HepG2 (cell line): Measurements from ENCODE around the gene ARF4. TPM values are rescaled to one million over a fixed set of nuclear protein-coding genes. Genes with fewer than 3 reads are reported as not detected.

ENCODE experiments used
- ATAC-seq: fragments of 200-7000 bp; cut with Tn5 transposase; 3 replicates; pipeline ENCODE4 v1.9.1; 2020; ENCODE audit warnings: mild to moderate bottlenecking, moderate library complexity
- BruUV-seq: library from RNA; stranded (reverse); fragments of 400-500 nt; replicated peaks from 2 replicates; lab custom pipeline; 2021; lab: Mats Ljungman, UMichigan
- CTCF ChIA-PET: fragments of 300-600 bp; formaldehyde crosslinking; extraction: SDS; loops from one replicate; lab custom pipeline; 2021; ENCODE audit warnings: low total read pairs, inconsistent platforms, low intra/inter-chr PET ratio; lab: Yijun Ruan, JAX
- POLR2A ChIA-PET: fragments of 350-600 bp; sonication (Branson Sonifier 250); formaldehyde crosslinking; loops from one replicate; lab custom pipeline; 2020; ENCODE audit warnings: antibody characterized with exemption, inconsistent platforms; lab: Yijun Ruan, JAX
- DNase-seq: peaks from one replicate; pipeline ENCODE4 v3.0.0-alpha.2; 2015; ENCODE audit warnings: low spot score
- FAIRE-seq: peaks from 3 replicates; lab custom pipeline; 2011; peaks lifted over from hg19 to GRCh38; lab: Jason Lieb, UNC
- H2AFZ ChIP-seq: one replicate; pipeline ENCODE4 v1.6.1; 2011; ENCODE audit warnings: low read length, inconsistent platforms
- H3K27ac ChIP-seq: fragments of 300-600 bp; 3 replicates; pipeline ENCODE4 v1.8.0; 2011; ENCODE audit warnings: mixed run types, mild to moderate bottlenecking, mixed read lengths, low read length, inconsistent platforms; ENCODE audit not compliant: insufficient read depth; ENCODE audit errors: extremely low read length
- H3K27me3 ChIP-seq, 2 experiments: fragments of 200-600 bp in 1 of 2; 2 replicates in 1 of 2; 3 replicates in 1 of 2; pipeline versions ENCODE4 v1.6.0 to v1.8.0; 2011; ENCODE audit warnings: low read length in 2 of 2, mild to moderate bottlenecking in 2 of 2, moderate library complexity in 2 of 2, inconsistent platforms in 1 of 2; ENCODE audit not compliant: insufficient read depth in 2 of 2, control insufficient read depth in 1 of 2
- H3K36me3 ChIP-seq, 2 experiments: fragments of 200-600 bp in 1 of 2; replicated peaks in 1 of 2; 2 replicates in 1 of 2; 3 replicates in 1 of 2; pipeline versions ENCODE4 v1.5.1 to v1.8.0; 2011; ENCODE audit warnings: low read length in 2 of 2, inconsistent platforms in 1 of 2; ENCODE audit not compliant: insufficient read depth in 2 of 2, control insufficient read depth in 1 of 2
- H3K4me1 ChIP-seq: 2 replicates; pipeline ENCODE4 v1.5.1; 2012; ENCODE audit warnings: low read length, inconsistent platforms; ENCODE audit not compliant: insufficient read depth
- H3K4me2 ChIP-seq: 2 replicates; pipeline ENCODE4 v1.6.0; 2011; ENCODE audit warnings: low read depth, low read length, inconsistent platforms
- H3K4me3 ChIP-seq, 3 experiments: fragments of 200-600 bp in 1 of 3; sonication (generic), shearing (Covaris generic) in 1 of 3; replicated peaks in 1 of 3; 2 replicates each; pipeline ENCODE4 v1.5.1; 2011 to 2016; ENCODE audit warnings: low read length in 3 of 3, inconsistent platforms in 2 of 3, low read depth in 2 of 3, mild to moderate bottlenecking in 2 of 3, control low read depth in 1 of 3, mixed read lengths in 1 of 3; ENCODE audit not compliant: insufficient read depth in 1 of 3
- H3K79me2 ChIP-seq: one replicate; pipeline ENCODE4 v1.6.1; 2011; ENCODE audit warnings: low read length, inconsistent platforms; ENCODE audit not compliant: insufficient read depth
- H3K9ac ChIP-seq: 2 replicates; pipeline ENCODE4 v1.6.0; 2011; ENCODE audit warnings: mild to moderate bottlenecking, low read depth, low read length, inconsistent platforms; ENCODE audit not compliant: insufficient read depth
- H3K9me3 ChIP-seq: 2 replicates; pipeline ENCODE4 v1.5.1; 2012; ENCODE audit warnings: mild to moderate bottlenecking, low read length
- H4K20me1 ChIP-seq: 2 replicates; pipeline ENCODE4 v1.6.0; 2011; ENCODE audit warnings: inconsistent platforms, mild to moderate bottlenecking, low read length, moderate library complexity; ENCODE audit not compliant: insufficient read depth
- ARNT2 ChIP-seq: sonication (generic); formaldehyde crosslinking; IDR thresholded peaks from 2 replicates; pipeline ENCODE4 v1.8.0; 2022; ENCODE audit warnings: mild to moderate bottlenecking, low read depth, missing genetic modification reagents, moderate library complexity
- FOSL1 ChIP-seq: sonication (generic); formaldehyde crosslinking; IDR thresholded peaks from 2 replicates; pipeline ENCODE4 v1.9.0; 2021; ENCODE audit warnings: missing genetic modification reagents, borderline replicate concordance
- HNRNPK ChIP-seq: fragments of 200-400 bp; formaldehyde crosslinking; IDR thresholded peaks from 2 replicates; pipeline ENCODE4 v1.6.1; 2018; ENCODE audit warnings: low read length, low read depth, moderate library complexity, mild to moderate bottlenecking; ENCODE audit not compliant: poor library complexity, severe bottlenecking
- MLLT10 ChIP-seq: sonication (generic); formaldehyde crosslinking; IDR thresholded peaks from 2 replicates; pipeline ENCODE4 v1.4.0; 2020; ENCODE audit warnings: missing genetic modification reagents
- NR2C2 ChIP-seq: sonication (generic); formaldehyde crosslinking; IDR thresholded peaks from 2 replicates; pipeline ENCODE4 v1.4.0; 2020; ENCODE audit warnings: missing genetic modification reagents, mild to moderate bottlenecking, moderate library complexity, borderline replicate concordance
- RBFOX2 ChIP-seq: fragments of 200-400 bp; formaldehyde crosslinking; IDR thresholded peaks from 2 replicates; pipeline ENCODE4 v1.6.1; 2017; ENCODE audit warnings: low read depth, mild to moderate bottlenecking, low read length
- RBM22 ChIP-seq: fragments of 200-400 bp; formaldehyde crosslinking; optimal IDR thresholded peaks from 2 replicates; pipeline ENCODE3; 2017; ENCODE audit warnings: mild to moderate bottlenecking, low read length, moderate library complexity
- SIN3B ChIP-seq: fragments of 150-350 bp; IDR thresholded peaks from 2 replicates; pipeline ENCODE4 v1.6.1; 2014; ENCODE audit warnings: low read length
- ZNF441 ChIP-seq: sonication (generic); formaldehyde crosslinking; IDR thresholded peaks from 2 replicates; pipeline ENCODE4 v1.7.0; 2021; ENCODE audit warnings: missing genetic modification reagents, borderline replicate concordance
- WGBS: methylation state at CpG from one replicate; pipeline ENCODE4 v1.1.6; 2017; ENCODE audit warnings: low lambda C conversion rate; 5-methylcytosine and 5-hydroxymethylcytosine counted together
- in situ Hi-C: cut with HindIII; loops from 2 replicates; pipeline ENCODE4 v1.10.0; 2017; ENCODE audit warnings: low pct_unique_long_range_greater_than_20kb; ENCODE audit not compliant: extremely low pct_ligation_motif_present
- intact Hi-C: fragments of 100-400 bp; cut with micrococcal nuclease; formaldehyde crosslinking; loops from one replicate; pipeline ENCODE4 v1.10.0; 2022; ENCODE audit not compliant: unreplicated experiment
- polyA plus RNA-seq, 8 experiments: library from polyadenylated mRNA; depleted of rRNA in 3 of 8; stranded (reverse) in 7 of 8; unstranded in 1 of 8; fragments of >200 nt; fragmentation: Illumina TruSeq in 4 of 8; extraction: Trizol in 4 of 8; gene quantifications; 2 replicates each; pipeline versions ENCODE4 v1.2.1 to v1.2.3, GENCODE V29; 2011 to 2016; ENCODE audit warnings: low read depth in 4 of 8, missing spikeins in 1 of 8, mixed read lengths in 1 of 8; ENCODE audit not compliant: insufficient read depth in 1 of 8
- total RNA-seq, 5 experiments: library from RNA; depleted of rRNA; stranded (reverse); fragments of >200 nt; fragmentation: Illumina TruSeq; extraction: Trizol; gene quantifications; 2 replicates each; pipeline ENCODE4 v1.2.3, GENCODE V29; 2016; ENCODE audit warnings: low read depth in 1 of 5
- TF ChIP-seq, protein P1 (sequence below): sonication (generic); formaldehyde crosslinking; IDR thresholded peaks from 2 replicates; pipeline ENCODE4 v1.8.1; 2023; ENCODE audit warnings: missing genetic modification reagents, inconsistent platforms, borderline replicate concordance
- TF ChIP-seq, protein P2 (sequence below): sonication (generic); formaldehyde crosslinking; IDR thresholded peaks from 2 replicates; pipeline ENCODE4 v1.5.0; 2020; ENCODE audit warnings: missing genetic modification reagents
- TF ChIP-seq, protein P3 (sequence below), 2 experiments: sonication (generic) in 1 of 2; formaldehyde crosslinking in 1 of 2; IDR thresholded peaks; 2 replicates each; pipeline versions ENCODE4 v1.5.1 to v1.6.1; 2011 to 2020; ENCODE audit warnings: borderline replicate concordance in 1 of 2, low read depth in 1 of 2, low read length in 1 of 2, mild to moderate bottlenecking in 1 of 2, missing genetic modification reagents in 1 of 2, moderate library complexity in 1 of 2

The ARF4 gene
- total and polyA plus RNA-seq, 2 of the 13 experiments (the other 11 are each of a cell fraction or from before 2014, with no cell fraction given): 184 to 250 TPM

DNA sequence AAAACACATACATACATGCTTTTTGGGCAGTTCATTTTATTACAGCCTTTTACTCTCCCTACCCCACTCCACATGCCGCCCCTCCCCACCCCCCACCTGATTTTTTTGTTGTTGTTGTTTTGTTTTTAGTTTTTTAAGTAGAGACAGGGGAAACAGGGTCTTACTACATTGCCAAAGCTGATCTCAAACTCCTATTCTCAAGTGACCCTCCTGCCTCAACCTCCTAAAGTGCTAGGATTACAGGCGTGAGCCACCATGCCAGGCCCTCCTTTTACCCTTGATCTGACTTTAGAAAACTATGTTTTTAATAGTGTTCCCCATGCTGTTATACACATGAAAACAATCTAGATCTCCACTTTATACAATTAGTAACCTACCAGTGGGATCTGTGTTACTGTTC is 26.3 kb downstream of the ARF4 start:
- Histone ChIP-seq H3K4me1 (no peaks in the 10 kb centered on the region), H3K4me3 (no peak overlapping the region), H4K20me1 (peaks cover 18% of the 10 kb centered on the region; the same call in 1 of the 2 replicates), H3K27ac (no peak overlapping the region), H3K9ac (no peak overlapping the region), H3K79me2 (peaks cover 5% of the 10 kb centered on the region), H3K9me3 (no peaks in the 10 kb centered on the region), H3K36me3 (peaks cover 6 to 52% of the 10 kb centered on the region in 2 experiments), H3K4me2 (no peak overlapping the region), H2AFZ (no peak overlapping the region), H3K27me3 (no peaks in the 10 kb centered on the region; a peak in 1 of 5 replicates)
- TF ChIP-seq HNRNPK (peak; percentile 62), RBM22 (peak; percentile 51)
- TF ChIP-seq, protein P1, sequence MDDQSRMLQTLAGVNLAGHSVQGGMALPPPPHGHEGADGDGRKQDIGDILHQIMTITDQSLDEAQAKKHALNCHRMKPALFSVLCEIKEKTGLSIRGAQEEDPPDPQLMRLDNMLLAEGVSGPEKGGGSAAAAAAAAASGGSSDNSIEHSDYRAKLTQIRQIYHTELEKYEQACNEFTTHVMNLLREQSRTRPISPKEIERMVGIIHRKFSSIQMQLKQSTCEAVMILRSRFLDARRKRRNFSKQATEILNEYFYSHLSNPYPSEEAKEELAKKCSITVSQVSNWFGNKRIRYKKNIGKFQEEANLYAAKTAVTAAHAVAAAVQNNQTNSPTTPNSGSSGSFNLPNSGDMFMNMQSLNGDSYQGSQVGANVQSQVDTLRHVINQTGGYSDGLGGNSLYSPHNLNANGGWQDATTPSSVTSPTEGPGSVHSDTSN (CRISPR knock-in tag): no peak
- WGBS: 97% methylated on average over 2 of the region's 2 CpGs
- ChIA-PET POLR2A (interaction anchor here (0.7 to 1.1 kb wide), 2 partner anchors 16 to 177 kb away, joined by 3 to 4 read pairs; no protein-coding TSS in a partner anchor), CTCF (no interaction called here)
- ATAC-seq: no peak
- in situ Hi-C loops: no loop called here
- no TSS peak for BruUV-seq
- no peak for DNase-seq
- FAIRE-seq: no peak
- intact Hi-C loops: no loop called here

DNA sequence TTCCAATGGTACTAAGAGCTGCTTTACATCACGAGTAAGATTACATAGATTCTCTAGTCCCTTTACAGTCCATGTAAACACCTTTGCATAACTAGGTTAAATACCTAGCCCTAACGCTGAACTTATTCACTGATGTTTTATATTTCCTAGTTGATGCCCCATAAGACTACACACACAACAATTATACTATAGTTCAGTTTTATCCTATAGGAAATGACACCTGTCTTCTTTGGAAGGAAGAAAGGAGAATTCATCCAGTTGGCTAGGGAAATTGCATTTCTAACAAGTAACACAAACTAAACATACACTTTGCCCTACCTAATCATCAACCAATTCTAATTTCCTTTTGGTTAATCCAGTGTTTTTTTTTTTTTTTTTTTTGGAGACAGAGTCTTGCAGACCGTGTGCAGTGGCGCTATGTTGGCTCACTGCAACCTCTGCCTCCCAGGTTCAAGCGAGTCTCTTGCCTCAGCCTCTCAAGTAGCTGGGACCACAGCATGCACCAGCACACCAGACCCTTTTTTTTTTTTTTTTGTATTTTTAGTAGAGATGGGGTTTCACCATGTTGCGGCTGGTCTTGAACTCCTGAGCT is 27.2 kb downstream of the ARF4 start:
- H3K36me3 ChIP-seq: peaks cover 6 to 48% of the 10 kb centered on the region in 2 experiments
- POLR2A ChIA-PET: interaction anchor here (0.7 to 1.1 kb wide), 5 partner anchors 8 to 210 kb away, joined by 3 to 4 read pairs (median 4); no protein-coding TSS in a partner anchor
- FAIRE-seq: no peak
- H2AFZ ChIP-seq: no peak overlapping the region
- 0 out of 2 replicates have a peak, but pooled peaks cover 12% of the 10 kb centered on the region for H4K20me1 ChIP-seq
- peak; percentile 15; the same call in 2 of the 3 replicates for ATAC-seq
- H3K27ac ChIP-seq: no peak overlapping the region
- intact Hi-C loops (no loop called here), in situ Hi-C loops (no loop called here)
- BruUV-seq: no TSS peak
- H3K27me3 ChIP-seq: no peaks in the 10 kb centered on the region; a peak in 1 of 5 replicates
- H3K4me1 ChIP-seq: no peaks in the 10 kb centered on the region
- no peak overlapping the region for H3K9ac ChIP-seq
- DNase-seq: no peak
- H3K4me3 ChIP-seq: no peak overlapping the region
- no peak overlapping the region for H3K4me2 ChIP-seq
- H3K9me3 ChIP-seq: no peaks in the 10 kb centered on the region
- peaks cover 3% of the 10 kb centered on the region for H3K79me2 ChIP-seq
- 91% methylated on average over 6 of the region's 6 CpGs for WGBS
- CTCF ChIA-PET: no interaction called here
- TF ChIP-seq NR2C2: no peak
- no peak for TF ChIP-seq ARNT2 (CRISPR knock-in tag)
- no peak for TF ChIP-seq FOSL1 (CRISPR knock-in tag)
- TF ChIP-seq SIN3B: no peak
- TF ChIP-seq, protein P2, sequence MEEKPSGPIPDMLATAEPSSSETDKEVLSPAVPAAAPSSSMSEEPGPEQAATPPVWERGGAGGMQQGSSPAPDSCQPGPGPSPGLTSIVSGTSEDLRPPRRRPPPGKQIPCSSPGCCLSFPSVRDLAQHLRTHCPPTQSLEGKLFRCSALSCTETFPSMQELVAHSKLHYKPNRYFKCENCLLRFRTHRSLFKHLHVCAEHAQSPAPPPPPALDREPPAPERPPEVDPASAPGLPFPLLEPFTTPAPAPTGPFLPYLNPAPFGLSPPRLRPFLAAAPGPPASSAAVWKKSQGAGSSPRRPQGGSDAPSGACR (CRISPR knock-in tag): no peak
- no peak for TF ChIP-seq MLLT10 (CRISPR knock-in tag)
- 0 out of 2 replicates have a peak, but pooled peaks have one; percentile 18 for TF ChIP-seq RBFOX2
- TF ChIP-seq, protein P3, sequence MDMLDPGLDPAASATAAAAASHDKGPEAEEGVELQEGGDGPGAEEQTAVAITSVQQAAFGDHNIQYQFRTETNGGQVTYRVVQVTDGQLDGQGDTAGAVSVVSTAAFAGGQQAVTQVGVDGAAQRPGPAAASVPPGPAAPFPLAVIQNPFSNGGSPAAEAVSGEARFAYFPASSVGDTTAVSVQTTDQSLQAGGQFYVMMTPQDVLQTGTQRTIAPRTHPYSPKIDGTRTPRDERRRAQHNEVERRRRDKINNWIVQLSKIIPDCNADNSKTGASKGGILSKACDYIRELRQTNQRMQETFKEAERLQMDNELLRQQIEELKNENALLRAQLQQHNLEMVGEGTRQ (IDR thresholded peaks at IDR 0.05; ENCODE audit: low read depth, low read length): no peak
- TF ChIP-seq, protein P3 (CRISPR knock-in tag; IDR thresholded peaks at IDR 0.05; ENCODE audit: borderline replicate concordance): no peak
- no peak for TF ChIP-seq ZNF441
